Epidermal melanocyte (primary cell): ENCODE data around the gene IMPDH1.

Experiments used
- DNase-seq: peaks from one replicate; pipeline ENCODE4 v3.0.0; 2011; ENCODE audit warnings: low spot score; ENCODE audit not compliant: insufficient read length

Gene IMPDH1

DNA sequence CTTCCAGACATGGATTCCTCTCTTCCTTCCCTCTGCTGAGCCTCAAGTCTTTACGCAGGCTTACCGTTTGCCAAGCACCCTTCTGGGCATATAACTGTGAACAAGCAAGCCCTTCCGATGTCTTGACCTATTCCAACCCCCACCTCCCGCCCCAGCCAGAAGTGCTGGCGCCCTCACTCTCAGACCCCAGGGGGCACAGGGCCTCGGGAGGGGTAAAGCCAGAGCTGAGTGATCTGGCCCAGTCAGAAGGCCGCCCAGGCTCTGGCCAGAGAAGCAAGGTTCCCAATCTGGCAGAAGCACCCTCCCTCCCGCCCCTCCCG lies 49.5 kb downstream of the IMPDH1 start:
- DNase-seq, result no peak

GRCh38 chr7:128359939-128360338 lies 49.8 kb downstream of the IMPDH1 start:
- no peak for DNase-seq

DNA sequence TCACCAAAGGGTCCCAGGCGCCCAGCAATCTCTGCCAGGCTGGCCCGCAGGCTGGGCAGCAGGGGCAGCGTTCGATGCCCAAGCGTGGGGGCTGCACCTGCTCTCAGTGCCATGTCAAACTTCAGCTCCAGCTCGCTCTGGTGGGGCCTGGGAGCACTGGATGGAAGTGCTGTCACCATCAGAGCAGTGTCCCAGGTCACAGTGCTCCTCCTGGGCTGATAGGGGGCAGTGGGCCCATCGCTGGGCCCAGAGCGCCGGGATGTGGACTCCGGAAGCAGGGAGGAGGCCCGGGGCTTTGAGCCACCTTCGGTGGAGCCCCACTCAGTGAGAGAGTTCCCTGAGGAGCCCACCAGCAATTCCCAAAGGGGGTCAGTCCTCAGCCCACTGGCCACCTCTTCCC lies 50.4 kb downstream of the IMPDH1 start:
- DNase-seq, result no peak

DNA sequence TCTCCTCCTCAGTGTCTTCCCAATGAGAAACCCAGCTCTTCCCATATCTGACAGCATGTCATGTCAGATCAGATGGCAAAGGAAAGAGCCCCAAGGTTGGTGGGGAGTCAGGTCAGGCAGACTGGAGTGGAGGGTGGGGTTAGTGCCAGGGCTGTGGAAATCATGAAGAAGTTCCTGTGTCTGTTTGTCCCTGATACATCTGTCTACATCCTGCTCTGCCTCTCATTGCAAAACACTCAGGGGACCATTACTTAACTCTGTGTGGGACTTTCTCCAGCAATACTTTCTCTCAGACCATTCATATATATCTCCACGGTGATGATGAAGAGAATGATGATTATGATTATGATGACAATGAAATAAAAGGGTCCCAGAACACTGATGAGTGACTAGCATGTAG lies 51.5 kb downstream of the IMPDH1 start:
- no peak for DNase-seq

- no peak for DNase-seq
Observed at GRCh38 chr7:128357217-128357613, 52.6 kb downstream of the IMPDH1 start.

GRCh38 chr7:128356546-128357216 lies 53.1 kb downstream of the IMPDH1 start:
- DNase-seq, result no peak

DNA sequence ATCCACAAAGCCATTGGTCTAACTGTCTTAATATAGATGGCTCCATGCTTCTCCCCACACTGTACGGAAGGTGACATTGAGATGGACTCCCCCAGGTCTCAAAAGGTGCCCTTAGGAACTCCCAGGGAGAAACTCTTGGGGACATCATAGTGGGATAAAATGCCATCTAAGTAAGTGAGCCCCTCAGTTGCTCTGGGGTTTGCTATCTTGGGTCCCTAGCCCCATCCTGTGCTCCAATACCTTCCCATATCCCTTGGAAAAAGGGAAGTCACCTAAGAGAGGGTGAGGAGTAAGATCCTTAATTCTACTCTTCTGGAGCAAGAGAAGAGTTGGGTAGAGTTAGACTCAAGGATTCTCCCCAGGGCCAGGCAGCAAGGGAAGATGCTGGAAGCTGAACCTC lies 56.2 kb downstream of the IMPDH1 start:
- DNase-seq, result no peak

DNA sequence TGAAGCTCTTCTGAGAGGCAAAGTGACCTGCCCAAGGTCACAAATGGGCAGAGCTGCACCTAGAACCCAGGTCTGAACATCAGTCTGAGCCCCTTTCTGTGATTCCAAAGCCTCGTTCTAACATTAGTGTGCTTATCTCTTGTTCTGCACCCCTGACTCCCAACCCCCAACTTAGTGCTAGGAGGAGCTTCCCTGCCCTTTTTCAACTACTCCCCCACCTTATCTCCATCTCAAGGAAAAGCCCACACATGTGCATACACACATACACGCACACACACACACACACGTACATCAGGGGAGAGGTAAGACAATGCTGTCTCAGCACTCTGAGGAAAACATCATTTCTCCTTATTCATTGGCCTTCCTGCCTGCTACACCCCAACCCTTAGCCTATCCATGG lies 56.6 kb downstream of the IMPDH1 start:
- DNase-seq, result no peak

DNA sequence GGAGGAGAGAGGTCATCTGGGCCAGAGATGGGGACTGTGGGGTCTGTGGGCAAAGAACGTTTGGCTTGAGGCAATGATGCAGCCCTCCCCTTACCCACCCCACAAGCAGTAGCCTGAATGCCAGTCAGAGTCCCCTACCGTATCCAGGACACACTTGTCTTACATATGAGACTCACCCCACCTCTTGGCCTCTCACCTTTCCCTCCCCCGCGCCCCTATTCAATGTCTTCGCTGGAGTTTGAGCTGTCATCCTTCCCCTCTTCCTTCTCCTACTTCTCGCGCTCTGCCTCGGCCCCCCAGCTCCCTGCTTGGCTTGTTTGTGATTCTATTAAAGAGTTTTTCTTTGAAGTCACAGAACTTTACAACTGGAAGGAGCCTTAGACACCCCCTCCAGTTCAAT lies 57.1 kb downstream of the IMPDH1 start:
- DNase-seq, result no peak

DNA sequence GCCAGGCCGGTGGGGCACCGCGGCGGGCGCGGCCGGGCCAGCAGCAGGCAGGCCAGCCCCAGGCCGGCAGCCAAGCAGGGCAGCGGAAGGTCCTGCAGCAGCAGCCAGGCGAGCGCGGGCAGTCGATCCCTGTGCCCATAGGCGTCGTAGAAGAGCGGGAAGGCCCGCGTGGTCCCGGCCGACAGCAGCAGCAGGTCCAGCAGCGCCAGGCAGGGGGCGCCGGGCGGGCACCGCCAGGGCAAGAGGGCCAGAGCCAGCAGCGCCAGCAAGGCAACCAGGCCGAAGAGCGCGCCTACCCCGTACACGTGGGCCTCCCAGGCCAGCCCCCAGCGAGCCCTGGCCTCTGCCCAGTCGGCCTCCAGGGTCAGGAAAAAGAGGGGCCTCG lies 57.6 kb downstream of the IMPDH1 start:
- peak; percentile 70 for DNase-seq

- DNase-seq, result no peak
Observed at GRCh38 chr7:128351296-128352152, 58.3 kb downstream of the IMPDH1 start.

- DNase-seq, result no peak
Observed at GRCh38 chr7:128350708-128351295, 59.0 kb downstream of the IMPDH1 start.

DNA sequence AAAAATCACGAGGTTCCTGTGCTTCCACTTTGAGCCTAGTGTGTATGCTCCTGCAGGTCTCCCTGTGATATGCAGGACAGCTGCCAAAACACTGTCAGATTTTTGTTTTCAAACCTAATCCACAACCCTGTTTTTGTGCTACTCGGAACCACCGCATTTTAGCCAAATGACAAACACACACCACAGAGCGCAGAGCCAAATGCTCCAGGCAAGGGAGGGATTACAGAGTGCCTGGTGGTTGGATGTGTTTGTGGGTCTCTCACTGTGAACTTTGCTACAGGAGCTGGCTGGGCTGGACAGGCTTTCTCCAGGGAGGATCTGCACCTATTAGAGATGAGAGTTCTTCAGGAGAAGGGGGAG lies 60.3 kb downstream of the IMPDH1 start:
- no peak for DNase-seq

DNA sequence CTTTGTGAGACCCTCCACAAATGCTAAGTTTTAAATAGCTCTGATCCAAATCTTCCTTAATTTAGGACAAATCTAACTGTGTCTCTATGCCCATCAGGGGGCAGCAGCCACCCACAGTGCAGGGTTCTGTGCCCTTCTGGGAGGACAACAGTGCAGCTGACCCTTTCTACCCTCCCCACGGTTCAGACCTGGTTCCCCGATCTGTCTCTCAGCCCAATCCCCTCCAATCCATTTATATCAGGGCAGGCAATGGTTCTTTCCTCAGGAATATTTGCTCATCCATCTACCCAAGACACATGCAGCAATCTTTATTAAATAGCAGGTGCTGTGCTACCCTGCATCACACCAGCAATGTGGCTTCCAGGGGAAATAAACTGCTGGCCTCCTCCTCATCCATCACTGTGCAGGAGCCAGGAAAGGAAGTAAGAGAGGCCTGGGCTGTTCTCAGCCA lies 62.1 kb downstream of the IMPDH1 start:
- peak; percentile 81 for DNase-seq

- no peak for DNase-seq
Observed at GRCh38 chr7:128344431-128344774, 65.4 kb downstream of the IMPDH1 start.

- DNase-seq, result peak; percentile 91
Observed at GRCh38 chr7:128343554-128344430, 66.0 kb downstream of the IMPDH1 start, which contains the start of gene RBM28. TSS of gene RBM28 (minus strand) at chr7:128343908. CDS start at chr7:128343793, 115 bp downstream.
